MM.1S (cell line): ENCODE results near the gene HIVEP2.

Experiments used
- CTCF ChIP-seq: fragments of 300-600 bp; sonication (generic); IDR thresholded peaks from 2 replicates; pipeline ENCODE4 v1.5.1; 2016; ENCODE audit warnings: antibody characterized with exemption, low read length, mixed read lengths
- EZH2phosphoT487 ChIP-seq: fragments of 300-600 bp; sonication (generic); IDR thresholded peaks from 2 replicates; pipeline ENCODE4 v1.6.1; 2018; ENCODE audit warnings: antibody characterized with exemption, low read length

DNA sequence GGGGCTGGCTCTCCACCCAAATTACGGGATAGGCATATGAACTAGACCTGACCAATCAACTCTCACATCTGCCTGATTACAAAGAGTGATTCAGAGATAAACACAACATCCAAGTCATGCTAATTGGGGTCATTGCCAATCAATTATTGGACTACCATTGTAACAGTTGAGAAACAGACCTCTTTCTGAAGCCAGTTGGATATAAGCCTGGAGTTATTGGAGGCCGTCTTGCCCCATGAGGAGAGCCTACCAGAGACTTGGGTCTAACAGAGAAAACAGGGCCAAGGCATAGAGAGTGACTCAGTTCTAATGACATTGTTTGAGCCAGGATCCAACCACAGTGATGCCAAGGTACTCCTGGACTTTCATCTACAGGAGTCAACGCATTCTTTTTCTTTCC lies 39.4 kb upstream of the HIVEP2 start:
- TF ChIP-seq CTCF (no peak), EZH2phosphoT487 (no peak)
